AG04450 (cell line): ENCODE results near the gene NEURL1. TPM values are rescaled to one million over a fixed set of nuclear protein-coding genes. Genes with fewer than 3 reads are reported as not detected.
"Not testable (repeated sequence)": the region's sequence is repeated elsewhere in the genome, so short reads cannot be mapped to it uniquely, and the experiment has no call there.

Experiments
- CTCF ChIA-PET: fragments of 300-600, 350-600 bp; formaldehyde crosslinking; extraction: SDS; loops from one replicate; lab custom pipeline; 2022; ENCODE audit warnings: antibody characterized with exemption, inconsistent platforms; lab: Charles Lee
- POLR2A ChIA-PET: fragments of 350-600 bp; formaldehyde crosslinking; extraction: SDS; loops from one replicate; lab custom pipeline; 2021; ENCODE audit warnings: antibody characterized with exemption, inconsistent platforms; lab: Yijun Ruan, JAX
- DNase-seq: peaks from one replicate; pipeline ENCODE4 v3.0.0-alpha.2; 2011; ENCODE audit warnings: low read depth, low spot score
- H3K27ac ChIP-seq: one replicate; pipeline ENCODE4 v1.5.1; 2012; ENCODE audit warnings: low read depth, low read length, control low read depth
- H3K27me3 ChIP-seq: one replicate; pipeline ENCODE4 v1.6.0; 2012; ENCODE audit warnings: low read length; ENCODE audit not compliant: control insufficient read depth, insufficient read depth
- H3K4me3 ChIP-seq: 2 replicates; pipeline ENCODE4 v1.5.1; 2011; ENCODE audit warnings: mild to moderate bottlenecking, low read depth, low read length, control low read depth
- H3K9me3 ChIP-seq: 2 replicates; pipeline ENCODE4 v1.5.1; 2012; ENCODE audit warnings: low read length; ENCODE audit not compliant: control insufficient read depth, insufficient read depth
- polyA plus RNA-seq: library from polyadenylated mRNA; depleted of rRNA; stranded (reverse); fragments of >200 nt; gene quantifications from 2 replicates; pipeline ENCODE4 v1.2.3, GENCODE V29; 2011
- TF ChIP-seq, protein P1 (sequence below): IDR thresholded peaks from 2 replicates; pipeline ENCODE4 v1.5.1; 2011; ENCODE audit warnings: low read depth, low read length, control low read depth, inconsistent platforms

The NEURL1 gene
- polyA plus RNA-seq, 1 experiment = 0.67 TPM

- TF ChIP-seq, protein P1, sequence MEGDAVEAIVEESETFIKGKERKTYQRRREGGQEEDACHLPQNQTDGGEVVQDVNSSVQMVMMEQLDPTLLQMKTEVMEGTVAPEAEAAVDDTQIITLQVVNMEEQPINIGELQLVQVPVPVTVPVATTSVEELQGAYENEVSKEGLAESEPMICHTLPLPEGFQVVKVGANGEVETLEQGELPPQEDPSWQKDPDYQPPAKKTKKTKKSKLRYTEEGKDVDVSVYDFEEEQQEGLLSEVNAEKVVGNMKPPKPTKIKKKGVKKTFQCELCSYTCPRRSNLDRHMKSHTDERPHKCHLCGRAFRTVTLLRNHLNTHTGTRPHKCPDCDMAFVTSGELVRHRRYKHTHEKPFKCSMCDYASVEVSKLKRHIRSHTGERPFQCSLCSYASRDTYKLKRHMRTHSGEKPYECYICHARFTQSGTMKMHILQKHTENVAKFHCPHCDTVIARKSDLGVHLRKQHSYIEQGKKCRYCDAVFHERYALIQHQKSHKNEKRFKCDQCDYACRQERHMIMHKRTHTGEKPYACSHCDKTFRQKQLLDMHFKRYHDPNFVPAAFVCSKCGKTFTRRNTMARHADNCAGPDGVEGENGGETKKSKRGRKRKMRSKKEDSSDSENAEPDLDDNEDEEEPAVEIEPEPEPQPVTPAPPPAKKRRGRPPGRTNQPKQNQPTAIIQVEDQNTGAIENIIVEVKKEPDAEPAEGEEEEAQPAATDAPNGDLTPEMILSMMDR = no peak
- peaks cover 14% of the 10 kb centered on the region for H3K27me3 ChIP-seq
- ChIA-PET CTCF (interaction anchor here (1.0 to 1.2 kb wide), 5 partner anchors 12 to 66 kb away, joined by 3 to 7 read pairs (median 3); no protein-coding TSS in a partner anchor), POLR2A (no interaction called here)
- DNase-seq = no peak
- no peak overlapping the region for H3K4me3 ChIP-seq
- H3K9me3 ChIP-seq = no peaks in the 10 kb centered on the region
- H3K27ac ChIP-seq = no peak overlapping the region
These were observed 13.0 kb upstream of the NEURL1 start for GRCh38 chr10:103480521-103480920.

- Histone ChIP-seq H3K4me3 (no peak overlapping the region), H3K27ac (no peak overlapping the region), H3K27me3 (peaks cover 3% of the 10 kb centered on the region), H3K9me3 (no peaks in the 10 kb centered on the region)
- ChIA-PET POLR2A (no interaction called here), CTCF (interaction anchor here (0.9 to 4.5 kb wide), 5 partner anchors 20 to 111 kb away, joined by 3 to 112 read pairs (median 4); no protein-coding TSS in a partner anchor)
- TF ChIP-seq, protein P1 = peak; percentile 79
- peak; percentile 42 for DNase-seq
These were observed 11.5 kb upstream of the NEURL1 start for GRCh38 chr10:103481974-103482531.

DNA sequence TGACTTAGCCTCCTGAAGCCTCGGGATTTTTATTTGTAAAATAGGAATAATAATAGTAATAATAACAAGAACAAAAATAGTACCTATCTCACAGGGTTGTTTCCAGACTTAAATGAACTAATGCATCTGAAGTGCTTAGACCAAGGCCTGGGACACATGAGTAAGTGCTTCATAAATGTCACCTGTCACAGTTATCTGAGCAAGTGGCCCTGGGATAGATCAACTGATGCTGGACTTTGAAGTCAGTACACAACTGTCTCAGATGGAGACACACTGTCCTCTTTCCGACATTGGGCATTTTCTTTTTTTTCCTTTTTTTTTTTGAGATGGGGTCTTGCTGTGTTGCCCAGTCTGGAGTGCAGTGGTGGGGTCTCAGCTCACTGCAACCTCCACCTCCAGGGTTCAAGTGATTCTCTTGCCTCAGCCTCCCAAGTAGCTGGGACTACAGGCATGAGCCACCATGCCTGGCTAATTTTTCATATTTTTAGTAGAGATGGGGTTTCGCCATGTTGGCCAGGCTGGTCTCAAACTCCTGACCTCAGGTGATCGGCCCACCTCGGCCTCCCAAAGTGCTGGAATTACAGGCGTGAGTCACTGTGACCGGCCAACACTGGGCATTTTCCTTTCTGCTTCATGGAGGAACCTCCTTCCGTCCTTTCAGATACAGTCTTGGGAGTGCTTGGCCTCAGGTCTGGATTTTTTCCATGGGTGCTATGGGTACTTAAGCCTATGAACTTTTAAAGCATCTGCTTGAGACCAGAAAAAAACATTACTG is 6.7 kb upstream of the NEURL1 start:
- CTCF ChIA-PET = interaction anchor here (1.0 to 4.5 kb wide), 9 partner anchors 12 to 651 kb away, joined by 3 to 112 read pairs (median 6); partner anchors contain the start of gene CALHM2
- H3K9me3 ChIP-seq, H3K4me3 ChIP-seq, H3K27ac ChIP-seq, H3K27me3 ChIP-seq, DNase-seq, POLR2A ChIA-PET: not testable (repeated sequence)

DNA sequence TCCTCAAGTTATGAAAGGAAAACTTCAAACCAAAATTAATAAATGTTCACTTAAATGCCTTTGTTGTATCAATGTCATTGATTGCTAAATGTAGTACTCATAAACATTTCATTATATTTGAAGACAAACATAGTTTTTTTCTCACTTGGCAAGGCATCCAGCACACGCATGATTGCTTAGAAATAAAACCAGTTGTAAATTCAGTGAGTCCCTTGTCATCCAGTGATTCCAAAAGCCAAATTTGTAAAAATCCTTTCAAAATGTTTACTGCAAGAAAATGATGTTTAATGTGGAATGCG is 6.1 kb upstream of the NEURL1 start:
- POLR2A ChIA-PET = no interaction called here
- H3K27ac ChIP-seq = no peak overlapping the region

DNA sequence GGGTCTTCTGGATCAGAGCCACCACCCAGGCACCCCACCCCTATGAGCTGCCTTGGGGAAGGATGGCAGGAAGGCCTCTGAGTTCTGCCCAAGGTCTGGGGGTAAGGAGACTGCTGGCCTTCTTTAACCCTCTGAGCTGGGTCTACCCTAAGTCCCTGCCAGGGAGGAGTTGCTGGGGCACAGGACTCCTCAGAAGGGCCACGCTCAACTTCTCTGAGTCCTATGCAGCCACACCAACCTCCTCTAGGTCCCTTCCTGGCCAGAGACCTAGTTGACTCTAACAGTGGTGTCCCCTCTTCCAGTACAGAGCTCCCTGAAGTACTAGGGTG is 2.6 kb upstream of the NEURL1 start:
- Histone ChIP-seq H3K9me3 (no peaks in the 10 kb centered on the region; the same call in 1 of the 2 replicates), H3K27me3 (peaks cover 36% of the 10 kb centered on the region), H3K4me3 (no peak overlapping the region), H3K27ac (no peak overlapping the region)
- ChIA-PET POLR2A (no interaction called here), CTCF (interaction anchor here (1.1 to 2.6 kb wide), 2 partner anchors 52 to 75 kb away, joined by 4 to 10 read pairs; no protein-coding TSS in a partner anchor)
- DNase-seq = no peak
- TF ChIP-seq, protein P1 = no peak

More for the DNA sequence above, 6.1 kb upstream of the NEURL1 start:
- H3K4me3 ChIP-seq = no peak overlapping the region
- CTCF ChIA-PET = no interaction called here
- no peaks in the 10 kb centered on the region for H3K9me3 ChIP-seq
- no peak for DNase-seq
- TF ChIP-seq, protein P1 = no peak
- peaks cover 8% of the 10 kb centered on the region for H3K27me3 ChIP-seq
